ENCODE data around the gene ERCC1. TPM values are rescaled to one million over a fixed set of nuclear protein-coding genes. Genes with fewer than 3 reads are reported as not detected.
"Not testable (repeated sequence)": the region's sequence is repeated elsewhere in the genome, so short reads cannot be mapped to it uniquely, and the experiment has no call there.

The ERCC1 gene
- total and polyA plus RNA-seq, 3 experiments from 2014 or later: 47.5 to 82.6 (median 75.7) TPM

DNA sequence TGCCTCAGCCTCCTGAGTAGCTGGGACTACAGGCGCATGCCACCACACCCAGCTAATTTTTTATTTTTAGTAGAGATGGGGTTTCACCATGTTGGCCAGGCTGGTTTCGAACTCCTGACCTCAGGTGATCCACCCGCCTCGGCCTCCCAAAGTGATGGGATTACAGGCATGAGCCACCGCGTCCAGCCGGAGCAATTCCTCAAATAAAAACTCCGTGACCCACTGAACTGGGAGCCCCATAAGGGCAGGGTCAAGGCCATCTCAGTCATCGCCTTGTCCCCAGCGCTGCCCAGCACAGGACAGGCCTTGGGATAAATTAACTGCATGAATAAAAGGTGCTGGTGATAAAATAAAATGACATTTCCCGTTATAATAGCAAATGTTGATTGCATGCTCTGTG is 6.2 kb upstream of the ERCC1 start:
- DNase-seq: not testable (repeated sequence)

GRCh38 chr19:45428384-45429231 is 4.9 kb upstream of the ERCC1 start:
- H3K36me3 ChIP-seq (ENCODE audit: insufficient read depth, low read length): no peaks in the 10 kb centered on the region
- H3K27me3 ChIP-seq (ENCODE audit: insufficient read depth, low read length, poor library complexity, severe bottlenecking): no peaks in the 10 kb centered on the region
- H3K4me3 Mint-ChIP-seq: peak overlapping the region; percentile 67 to 83 (median 80)
- H3K9me3 ChIP-seq (ENCODE audit: low read length): no peaks in the 10 kb centered on the region
- H3K4me3 ChIP-seq (ENCODE audit: low read length): peak overlapping the region; percentile 47
- ChIA-PET CTCF (interaction anchor here (0.7 to 9.1 kb wide), 12 partner anchors 11 to 453 kb away, joined by 3 to 75 read pairs (median 4); partner anchors contain the start of gene QPCTL), POLR2A (interaction anchor here (0.5 to 0.8 kb wide), 3 partner anchors 50 to 187 kb away, joined by 4 to 5 read pairs (median 4); no protein-coding TSS in a partner anchor)
- no peaks in the 10 kb centered on the region for H3K9me3 Mint-ChIP-seq
- peaks cover 0 to 3% (median 0%) of the 10 kb centered on the region in 3 donors for H3K36me3 Mint-ChIP-seq
- H3K27ac Mint-ChIP-seq: peak overlapping the region in 5 of 8 donors; percentile 15 to 56 (median 54)
- H3K4me1 Mint-ChIP-seq: peaks cover 21 to 32% (median 22%) of the 10 kb centered on the region in 3 donors
- H3K4me1 ChIP-seq (ENCODE audit: insufficient read depth, low read length): peaks cover 12% of the 10 kb centered on the region
- H3K27me3 Mint-ChIP-seq: peaks cover 0 to 2% of the 10 kb centered on the region in 2 donors
- peak overlapping the region; percentile 48 for H3K27ac ChIP-seq (ENCODE audit: low read depth, low read length)
- peak in 2 of 5 donors; percentile 20 to 56 for DNase-seq

More for the DNA sequence above, 6.2 kb upstream of the ERCC1 start:
- H3K9me3 ChIP-seq (ENCODE audit: low read length); H3K27me3 Mint-ChIP-seq; H3K4me1 ChIP-seq (ENCODE audit: insufficient read depth, low read length); H3K36me3 Mint-ChIP-seq; POLR2A ChIA-PET; H3K9me3 Mint-ChIP-seq; H3K4me3 ChIP-seq (ENCODE audit: low read length); H3K36me3 ChIP-seq (ENCODE audit: insufficient read depth, low read length); H3K27ac ChIP-seq (ENCODE audit: low read depth, low read length); H3K27me3 ChIP-seq (ENCODE audit: insufficient read depth, low read length, poor library complexity, severe bottlenecking): not testable (repeated sequence)
- H3K4me3 Mint-ChIP-seq: peak overlapping the region in 2 of 7 donors; percentile 18 to 37
- CTCF ChIA-PET: interaction anchor here (1.2 to 9.1 kb wide), 3 partner anchors 10 to 56 kb away, joined by 8 to 75 read pairs (median 12); no protein-coding TSS in a partner anchor
- peaks cover 10 to 20% (median 11%) of the 10 kb centered on the region in 3 donors for H3K4me1 Mint-ChIP-seq
- peak overlapping the region in 1 of 8 donors; percentile 43 for H3K27ac Mint-ChIP-seq

DNA sequence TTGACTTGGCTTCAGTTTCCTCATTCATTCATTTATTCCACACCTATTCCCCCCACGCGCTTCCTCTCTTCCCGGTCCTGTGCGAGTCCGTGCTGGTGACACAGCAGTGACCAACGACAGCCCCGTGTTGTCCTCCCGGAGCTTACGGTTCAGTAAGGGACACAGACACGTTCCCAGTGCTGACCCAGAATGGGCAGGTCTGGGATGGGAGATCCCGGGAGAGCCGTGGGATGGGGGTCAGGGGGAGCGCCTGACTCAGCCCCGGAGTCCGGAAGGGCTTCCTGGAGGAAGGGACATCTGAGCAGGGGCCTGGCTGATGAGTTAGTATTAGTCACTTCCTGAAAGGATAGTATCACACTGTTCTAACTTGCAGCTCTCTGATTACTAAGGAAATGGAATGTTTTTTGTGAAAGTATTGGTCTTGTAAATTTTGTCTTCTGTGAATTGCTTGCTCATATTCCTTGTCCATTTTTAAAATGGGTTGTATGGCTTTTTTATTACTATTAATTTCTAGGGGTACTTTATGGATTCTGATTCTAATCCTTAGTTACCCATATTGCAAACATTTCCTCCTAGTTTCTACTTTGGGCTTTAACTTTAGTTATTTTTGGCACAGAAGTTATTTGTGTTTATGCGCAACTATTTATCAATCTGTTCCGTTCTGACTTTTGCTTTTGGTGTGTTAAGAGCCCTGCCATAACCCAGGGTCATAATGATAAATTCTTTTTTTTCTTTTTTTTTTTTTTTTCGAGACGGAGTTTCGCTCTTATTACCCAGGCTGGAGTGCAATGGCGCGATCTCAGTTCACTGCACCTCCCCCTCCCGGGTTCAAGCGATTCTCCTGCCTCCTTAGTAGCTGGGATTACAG is 708 bp upstream of the ERCC1 start:
- ChIA-PET POLR2A (interaction anchor here (0.8 to 1.3 kb wide), 3 partner anchors 15 to 217 kb away, joined by 3 to 5 read pairs (median 3); partner anchors contain the start of gene FOSB), CTCF (interaction anchor here (0.7 to 9.1 kb wide), 4 partner anchors 15 to 305 kb away, joined by 3 to 75 read pairs (median 4); no protein-coding TSS in a partner anchor)
- H3K27ac ChIP-seq (ENCODE audit: low read depth, low read length): peak overlapping the region; percentile 79
- no peaks in the 10 kb centered on the region for H3K9me3 ChIP-seq (ENCODE audit: low read length)
- Mint-ChIP-seq H3K36me3 (peaks cover 0 to 27% (median 0%) of the 10 kb centered on the region in 3 donors), H3K9me3 (no peaks in the 10 kb centered on the region), H3K27ac (peak overlapping the region; percentile 63 to 97 (median 92)), H3K4me3 (peak overlapping the region; percentile 85 to 99 (median 91)), H3K27me3 (peaks cover 0 to 2% of the 10 kb centered on the region in 2 donors), H3K4me1 (peaks cover 38 to 61% (median 43%) of the 10 kb centered on the region in 3 donors)
- H3K4me1 ChIP-seq (ENCODE audit: insufficient read depth, low read length): peaks cover 21% of the 10 kb centered on the region
- peaks cover 5% of the 10 kb centered on the region for H3K36me3 ChIP-seq (ENCODE audit: insufficient read depth, low read length)
- peak in 2 of 5 donors; percentile 28 to 31 for DNase-seq
- H3K27me3 ChIP-seq (ENCODE audit: insufficient read depth, low read length, poor library complexity, severe bottlenecking): no peaks in the 10 kb centered on the region
- peak overlapping the region; percentile 80 for H3K4me3 ChIP-seq (ENCODE audit: low read length)

GRCh38 chr19:45423033-45423588 is 606 bp downstream of the ERCC1 start:
- peaks cover 10% of the 10 kb centered on the region for H3K36me3 ChIP-seq (ENCODE audit: insufficient read depth, low read length)
- H3K27me3 Mint-ChIP-seq: peaks cover 0 to 2% of the 10 kb centered on the region in 2 donors
- POLR2A ChIA-PET: interaction anchor here (0.6 kb wide), 1 partner anchor 23 kb away, joined by 3 read pairs; no protein-coding TSS in a partner anchor
- H3K9me3 Mint-ChIP-seq: no peaks in the 10 kb centered on the region
- H3K27ac ChIP-seq (ENCODE audit: low read depth, low read length): peak overlapping the region; percentile 79
- peaks cover 24% of the 10 kb centered on the region for H3K4me1 ChIP-seq (ENCODE audit: insufficient read depth, low read length)
- H3K9me3 ChIP-seq (ENCODE audit: low read length): no peaks in the 10 kb centered on the region
- peak in 2 of 5 donors; percentile 71 for DNase-seq
- CTCF ChIA-PET: interaction anchor here (0.6 to 1.0 kb wide), 2 partner anchors 14 to 16 kb away, joined by 3 read pairs; no protein-coding TSS in a partner anchor
- H3K4me1 Mint-ChIP-seq: peaks cover 37 to 63% (median 41%) of the 10 kb centered on the region in 3 donors
- H3K27ac Mint-ChIP-seq: peak overlapping the region; percentile 63 to 97 (median 92)
- peak overlapping the region; percentile 80 for H3K4me3 ChIP-seq (ENCODE audit: low read length)
- H3K36me3 Mint-ChIP-seq: peaks cover 0 to 38% (median 0%) of the 10 kb centered on the region in 3 donors
- no peaks in the 10 kb centered on the region for H3K27me3 ChIP-seq (ENCODE audit: insufficient read depth, low read length, poor library complexity, severe bottlenecking)
- H3K4me3 Mint-ChIP-seq: peak overlapping the region; percentile 85 to 99 (median 91)

- H3K36me3 Mint-ChIP-seq: peaks cover 0 to 47% (median 0%) of the 10 kb centered on the region in 3 donors
- H3K27me3 Mint-ChIP-seq: no peaks in the 10 kb centered on the region
- Histone ChIP-seq H3K27ac (ENCODE audit: low read depth, low read length) (no peak overlapping the region), H3K9me3 (ENCODE audit: low read length) (no peaks in the 10 kb centered on the region), H3K4me1 (ENCODE audit: insufficient read depth, low read length) (peaks cover 24% of the 10 kb centered on the region), H3K36me3 (ENCODE audit: insufficient read depth, low read length) (peaks cover 10% of the 10 kb centered on the region), H3K27me3 (ENCODE audit: insufficient read depth, low read length, poor library complexity, severe bottlenecking) (no peaks in the 10 kb centered on the region), H3K4me3 (ENCODE audit: low read length) (no peak overlapping the region)
- H3K4me1 Mint-ChIP-seq: peaks cover 33 to 56% (median 35%) of the 10 kb centered on the region in 3 donors
- no peaks in the 10 kb centered on the region for H3K9me3 Mint-ChIP-seq
- ChIA-PET POLR2A (no interaction called here), CTCF (interaction anchor here (0.9 kb wide), 1 partner anchor 57 kb away, joined by 3 read pairs; no protein-coding TSS in a partner anchor)
- no peak for DNase-seq
- peak overlapping the region; percentile 7 to 86 (median 49) for H3K4me3 Mint-ChIP-seq
- peak overlapping the region in 4 of 8 donors; percentile 1 to 45 (median 37) for H3K27ac Mint-ChIP-seq
These were observed 1.7 kb downstream of the ERCC1 start for GRCh38 chr19:45421947-45422498.

GRCh38 chr19:45420871-45421270 is 2.8 kb downstream of the ERCC1 start:
- H3K4me3 ChIP-seq (ENCODE audit: low read length): no peak overlapping the region
- Mint-ChIP-seq H3K4me1 (peaks cover 33 to 53% (median 35%) of the 10 kb centered on the region in 3 donors), H3K27me3 (no peaks in the 10 kb centered on the region), H3K36me3 (peaks cover 0 to 56% (median 0%) of the 10 kb centered on the region in 3 donors), H3K27ac (peak overlapping the region in 3 of 8 donors; percentile 23 to 47 (median 29)), H3K4me3 (peak overlapping the region in 2 of 7 donors; percentile 4 to 13), H3K9me3 (no peaks in the 10 kb centered on the region)
- H3K4me1 ChIP-seq (ENCODE audit: insufficient read depth, low read length): peaks cover 24% of the 10 kb centered on the region
- POLR2A ChIA-PET: no interaction called here
- no peaks in the 10 kb centered on the region for H3K27me3 ChIP-seq (ENCODE audit: insufficient read depth, low read length, poor library complexity, severe bottlenecking)
- no peak overlapping the region for H3K27ac ChIP-seq (ENCODE audit: low read depth, low read length)
- DNase-seq: no peak
- CTCF ChIA-PET: no interaction called here
- no peaks in the 10 kb centered on the region for H3K9me3 ChIP-seq (ENCODE audit: low read length)
- peaks cover 10% of the 10 kb centered on the region for H3K36me3 ChIP-seq (ENCODE audit: insufficient read depth, low read length)

GRCh38 chr19:45420356-45420755 is 3.4 kb downstream of the ERCC1 start:
- CTCF ChIA-PET: no interaction called here
- Histone ChIP-seq H3K4me1 (ENCODE audit: insufficient read depth, low read length) (peaks cover 24% of the 10 kb centered on the region), H3K27ac (ENCODE audit: low read depth, low read length) (no peak overlapping the region)

More at GRCh38 chr19:45420356-45420755, 3.4 kb downstream of the ERCC1 start:
- Mint-ChIP-seq H3K4me3 (peak overlapping the region in 3 of 7 donors; percentile 13 to 36 (median 27)), H3K4me1 (peaks cover 31 to 50% (median 35%) of the 10 kb centered on the region in 3 donors), H3K27ac (peak overlapping the region in 2 of 8 donors; percentile 47 to 65), H3K27me3 (no peaks in the 10 kb centered on the region), H3K36me3 (peaks cover 0 to 60% (median 2%) of the 10 kb centered on the region in 3 donors), H3K9me3 (no peaks in the 10 kb centered on the region)
- Histone ChIP-seq H3K27me3 (ENCODE audit: insufficient read depth, low read length, poor library complexity, severe bottlenecking) (no peaks in the 10 kb centered on the region), H3K9me3 (ENCODE audit: low read length) (no peaks in the 10 kb centered on the region), H3K36me3 (ENCODE audit: insufficient read depth, low read length) (peaks cover 10% of the 10 kb centered on the region), H3K4me3 (ENCODE audit: low read length) (no peak overlapping the region)
- POLR2A ChIA-PET: no interaction called here
- DNase-seq: no peak

All from CD8-positive, alpha-beta memory T cell (primary cell).